ENCODE data around the gene PRKCZ. TPM values are rescaled to one million over a fixed set of nuclear protein-coding genes. Genes with fewer than 3 reads are reported as not detected.

Gene PRKCZ
- total RNA-seq, 1 donor from 2014 or later: 17.9 TPM

GRCh38 chr1:2082064-2082463 lies 31.9 kb downstream of the PRKCZ start:
- intact Hi-C loops (cut with DNase I): no loop called here
- Histone ChIP-seq H3K36me3 (peaks cover 0 to 4% of the 10 kb centered on the region in 2 donors), H3K27ac (no peak overlapping the region), H3K27me3 (no peaks in the 10 kb centered on the region), H3K9me3 (peaks cover 13% of the 10 kb centered on the region), H3K4me1 (no peaks in the 10 kb centered on the region), H3K4me3 (no peak overlapping the region)
- TF ChIP-seq CTCF (IDR thresholded peaks at IDR 0.05) (no peak), POLR2AphosphoS5 (IDR thresholded peaks at IDR 0.05; ENCODE audit: insufficient read depth in 1 of 2, low read depth in 1 of 2) (no peak), POLR2A (IDR thresholded peaks at IDR 0.05) (no peak)
- DNase-seq (ENCODE audit: extremely low spot score in 2 of 2): no peak

GRCh38 chr1:2083666-2084065 lies 33.5 kb downstream of the PRKCZ start:
- no peaks in the 10 kb centered on the region for H3K36me3 ChIP-seq
- intact Hi-C loops (cut with DNase I): no loop called here
- H3K9me3 ChIP-seq: no peaks in the 10 kb centered on the region
- H3K27me3 ChIP-seq: no peaks in the 10 kb centered on the region
- no peak overlapping the region for H3K27ac ChIP-seq
- DNase-seq (ENCODE audit: extremely low spot score in 2 of 2): no peak
- H3K4me1 ChIP-seq: no peaks in the 10 kb centered on the region
- no peak overlapping the region for H3K4me3 ChIP-seq
- TF ChIP-seq CTCF (IDR thresholded peaks at IDR 0.05) (no peak), POLR2AphosphoS5 (IDR thresholded peaks at IDR 0.05; ENCODE audit: insufficient read depth in 1 of 2, low read depth in 1 of 2) (no peak), POLR2A (IDR thresholded peaks at IDR 0.05) (no peak)

DNA sequence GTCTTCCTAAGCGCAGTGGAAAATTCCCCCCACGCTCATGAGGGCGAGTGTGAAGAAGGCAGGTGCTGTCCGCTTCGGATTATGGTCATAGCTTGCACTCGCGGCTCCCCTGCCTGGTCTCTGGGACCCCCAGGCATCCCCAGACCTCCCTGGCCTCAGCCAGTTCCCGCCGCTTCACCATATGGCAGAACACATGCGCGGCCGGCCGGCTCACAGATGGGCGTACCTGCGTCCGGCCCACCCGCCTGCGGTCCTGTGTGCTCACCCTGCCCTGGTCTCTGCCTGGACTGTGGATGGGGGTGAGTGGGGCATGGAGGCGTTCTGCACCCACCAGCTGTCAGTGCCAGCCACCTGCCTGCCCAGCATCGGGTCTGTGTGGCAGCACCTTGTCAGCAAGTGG lies 34.1 kb downstream of the PRKCZ start:
- TF ChIP-seq POLR2A (IDR thresholded peaks at IDR 0.05) (no peak), CTCF (IDR thresholded peaks at IDR 0.05) (no peak), POLR2AphosphoS5 (IDR thresholded peaks at IDR 0.05; ENCODE audit: insufficient read depth in 1 of 2, low read depth in 1 of 2) (no peak)
- DNase-seq (ENCODE audit: extremely low spot score in 2 of 2): no peak
- Histone ChIP-seq H3K27ac (no peak overlapping the region), H3K9me3 (no peaks in the 10 kb centered on the region), H3K36me3 (no peaks in the 10 kb centered on the region), H3K27me3 (no peaks in the 10 kb centered on the region), H3K4me1 (no peaks in the 10 kb centered on the region), H3K4me3 (no peak overlapping the region)
- intact Hi-C loops (cut with DNase I): no loop called here

DNA sequence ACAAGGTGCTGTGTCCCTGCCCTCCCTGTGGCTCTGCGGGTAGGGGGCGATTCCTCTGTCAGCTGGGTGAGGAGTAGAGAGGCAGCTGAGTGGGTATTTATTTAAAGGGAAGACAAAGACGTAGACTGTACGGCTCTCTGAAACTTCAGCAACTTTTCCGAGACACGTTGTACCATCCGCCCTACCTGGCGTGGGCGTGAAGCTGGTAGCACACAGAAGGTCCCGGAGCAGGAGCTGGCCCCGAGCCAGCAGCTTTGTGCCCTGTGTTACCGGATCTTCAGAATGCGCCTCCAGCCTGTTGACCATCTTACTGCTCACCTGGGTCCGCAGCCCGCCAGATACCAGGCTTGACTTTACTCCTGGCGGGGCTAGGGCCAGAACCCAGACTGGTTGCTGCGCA lies 34.9 kb downstream of the PRKCZ start:
- intact Hi-C loops (cut with DNase I): no loop called here
- Histone ChIP-seq H3K4me1 (no peaks in the 10 kb centered on the region), H3K9me3 (no peaks in the 10 kb centered on the region)

More for the DNA sequence above, 34.9 kb downstream of the PRKCZ start:
- H3K36me3 ChIP-seq: no peaks in the 10 kb centered on the region
- TF ChIP-seq POLR2AphosphoS5 (IDR thresholded peaks at IDR 0.05; ENCODE audit: insufficient read depth in 1 of 2, low read depth in 1 of 2) (no peak), POLR2A (IDR thresholded peaks at IDR 0.05) (no peak), CTCF (IDR thresholded peaks at IDR 0.05) (no peak)
- DNase-seq (ENCODE audit: extremely low spot score in 2 of 2): no peak
- no peak overlapping the region for H3K4me3 ChIP-seq
- no peaks in the 10 kb centered on the region for H3K27me3 ChIP-seq
- no peak overlapping the region for H3K27ac ChIP-seq

Data from vagina (tissue), 2 donors.